HepG2 (cell line): ENCODE measurements around the gene AMOTL2. TPM values are rescaled to one million over a fixed set of nuclear protein-coding genes. Genes with fewer than 3 reads are reported as not detected.

Experiments used
- BCL6 ChIP-seq: IDR thresholded peaks from 2 replicates; pipeline ENCODE4 v1.6.1; 2016; ENCODE audit warnings: missing genetic modification reagents, missing compliant biosample characterization
- BORCS8-MEF2B ChIP-seq: sonication (generic); formaldehyde crosslinking; IDR thresholded peaks from 2 replicates; pipeline ENCODE4 v1.8.0; 2022; ENCODE audit warnings: mild to moderate bottlenecking, missing genetic modification reagents
- CEBPB ChIP-seq: IDR thresholded peaks from 2 replicates; pipeline ENCODE4 v1.6.1; 2011; ENCODE audit warnings: low read depth, low read length, improper control_type of control experiment, borderline replicate concordance
- FOXJ3 ChIP-seq: sonication (generic); formaldehyde crosslinking; IDR thresholded peaks from 2 replicates; pipeline ENCODE4 v1.4.0; 2020; ENCODE audit warnings: missing genetic modification reagents, mild to moderate bottlenecking, borderline replicate concordance
- FOXK1 ChIP-seq: sonication (generic); formaldehyde crosslinking; IDR thresholded peaks from 2 replicates; pipeline ENCODE4 v1.4.0; 2020; ENCODE audit warnings: low read depth, missing genetic modification reagents, borderline replicate concordance
- HIVEP1 ChIP-seq: sonication (generic); formaldehyde crosslinking; IDR thresholded peaks from 2 replicates; pipeline ENCODE4 v1.4.0; 2020; ENCODE audit warnings: mild to moderate bottlenecking, missing genetic modification reagents
- HMGA1 ChIP-seq: sonication (generic); formaldehyde crosslinking; conservative IDR thresholded peaks from 2 replicates; pipeline ENCODE4 v1.4.0; 2020; ENCODE audit warnings: missing genetic modification reagents
- HOXA7 ChIP-seq: sonication (generic); formaldehyde crosslinking; IDR thresholded peaks from 2 replicates; pipeline ENCODE4 v1.8.1; 2022; ENCODE audit warnings: mild to moderate bottlenecking, missing genetic modification reagents, moderate library complexity
- KDM2A ChIP-seq: sonication (generic); formaldehyde crosslinking; IDR thresholded peaks from 2 replicates; pipeline ENCODE4 v1.4.0; 2020; ENCODE audit warnings: low read depth, missing genetic modification reagents, borderline replicate concordance
- MAFF ChIP-seq: IDR thresholded peaks from 2 replicates; pipeline ENCODE4 v1.6.1; 2011; ENCODE audit warnings: low read depth, low read length, improper control_type of control experiment
- POLR2G ChIP-seq: fragments of 200-400 bp; formaldehyde crosslinking; IDR thresholded peaks from 2 replicates; pipeline ENCODE4 v1.6.1; 2018; ENCODE audit warnings: mild to moderate bottlenecking, low read depth, low read length, moderate library complexity
- REXO4 ChIP-seq: sonication (generic); formaldehyde crosslinking; IDR thresholded peaks from 2 replicates; pipeline ENCODE4 v1.8.0; 2022; ENCODE audit warnings: missing genetic modification reagents, mild to moderate bottlenecking, borderline replicate concordance
- TBX2 ChIP-seq: sonication (generic); formaldehyde crosslinking; IDR thresholded peaks from 2 replicates; pipeline ENCODE4 v1.5.0; 2020; ENCODE audit warnings: missing genetic modification reagents, mild to moderate bottlenecking, borderline replicate concordance
- ZBTB7A ChIP-seq: sonication (generic); formaldehyde crosslinking; IDR thresholded peaks from 2 replicates; pipeline ENCODE4 v1.8.0; 2022; ENCODE audit warnings: mild to moderate bottlenecking, missing genetic modification reagents
- ZKSCAN1 ChIP-seq: fragments of 150-350 bp; IDR thresholded peaks from 2 replicates; pipeline ENCODE4 v1.6.1; 2014; ENCODE audit warnings: low read length
- ZMYM4 ChIP-seq: sonication (generic); formaldehyde crosslinking; IDR thresholded peaks from 2 replicates; pipeline ENCODE4 v1.8.1; 2023; ENCODE audit warnings: mild to moderate bottlenecking, missing genetic modification reagents
- ZNF138 ChIP-seq: sonication (generic); formaldehyde crosslinking; IDR thresholded peaks from 2 replicates; pipeline ENCODE4 v1.5.0; 2020; ENCODE audit warnings: mild to moderate bottlenecking, low read depth, missing genetic modification reagents
- ZNF253 ChIP-seq: sonication (generic); formaldehyde crosslinking; IDR thresholded peaks from 2 replicates; pipeline ENCODE4 v1.8.0; 2022; ENCODE audit warnings: mild to moderate bottlenecking, missing genetic modification reagents, borderline replicate concordance
- ZNF280D ChIP-seq: sonication (generic); formaldehyde crosslinking; IDR thresholded peaks from 2 replicates; pipeline ENCODE4 v1.5.1; 2020; ENCODE audit warnings: mild to moderate bottlenecking, missing genetic modification reagents
- ZNF292 ChIP-seq: sonication (generic); formaldehyde crosslinking; IDR thresholded peaks from 2 replicates; pipeline ENCODE4 v1.8.1; 2022; ENCODE audit warnings: mild to moderate bottlenecking, low read depth, missing genetic modification reagents, borderline replicate concordance
- ZNF350 ChIP-seq: sonication (generic); formaldehyde crosslinking; IDR thresholded peaks from 2 replicates; pipeline ENCODE4 v1.4.0; 2020; ENCODE audit warnings: mild to moderate bottlenecking, low read depth, missing genetic modification reagents, borderline replicate concordance
- ZSCAN12 ChIP-seq: sonication (generic); formaldehyde crosslinking; IDR thresholded peaks from 2 replicates; pipeline ENCODE4 v1.9.0; 2021; ENCODE audit warnings: mild to moderate bottlenecking, missing genetic modification reagents
- polyA plus RNA-seq, 8 experiments: library from polyadenylated mRNA; depleted of rRNA in 3 of 8; stranded (reverse) in 7 of 8; unstranded in 1 of 8; fragments of >200 nt; fragmentation: Illumina TruSeq in 4 of 8; extraction: Trizol in 4 of 8; gene quantifications; 2 replicates each; pipeline versions ENCODE4 v1.2.1 to v1.2.3, GENCODE V29; 2011 to 2016; ENCODE audit warnings: low read depth in 4 of 8, missing spikeins in 1 of 8, mixed read lengths in 1 of 8; ENCODE audit not compliant: insufficient read depth in 1 of 8
- total RNA-seq, 5 experiments: library from RNA; depleted of rRNA; stranded (reverse); fragments of >200 nt; fragmentation: Illumina TruSeq; extraction: Trizol; gene quantifications; 2 replicates each; pipeline ENCODE4 v1.2.3, GENCODE V29; 2016; ENCODE audit warnings: low read depth in 1 of 5
- TF ChIP-seq, protein P1 (sequence below), 2 experiments: sonication (generic) in 1 of 2; formaldehyde crosslinking in 1 of 2; IDR thresholded peaks; 2 replicates each; pipeline versions ENCODE4 v1.4.0 to v1.6.1; 2018 to 2020; ENCODE audit warnings: missing genetic modification reagents in 2 of 2, borderline replicate concordance in 1 of 2, low read depth in 1 of 2, mild to moderate bottlenecking in 1 of 2, missing biosample characterization in 1 of 2
- TF ChIP-seq, protein P2 (sequence below): sonication (generic); formaldehyde crosslinking; IDR thresholded peaks from 2 replicates; pipeline ENCODE4 v1.5.1; 2020; ENCODE audit warnings: mild to moderate bottlenecking, moderate library complexity, missing genetic modification reagents

The AMOTL2 gene
- total and polyA plus RNA-seq, 2 of the 13 experiments (the other 11 are each of a cell fraction or from before 2014, with no cell fraction given), result 17.3 to 18.5 TPM

GRCh38 chr3:134308350-134308891 lies 65.8 kb downstream of the AMOTL2 start (continued):
- TF ChIP-seq ZKSCAN1 (peak; percentile 79), HIVEP1 (CRISPR knock-in tag) (no peak), POLR2G (no peak), ZBTB7A (CRISPR knock-in tag) (0 out of 2 replicates have a peak, but pooled peaks have one; percentile 59), ZNF350 (CRISPR knock-in tag) (no peak), BCL6 (CRISPR knock-in tag) (0 out of 2 replicates have a peak, but pooled peaks have one; percentile 29), REXO4 (CRISPR knock-in tag) (no peak), ZNF280D (CRISPR knock-in tag) (no peak), TBX2 (no peak), ZNF253 (CRISPR knock-in tag) (no peak), ZNF138 (CRISPR knock-in tag) (no peak), KDM2A (peak; percentile 56; the same call in 1 of the 2 replicates), MAFF (0 out of 2 replicates have a peak, but pooled peaks have one; percentile 1), ZNF292 (CRISPR knock-in tag) (0 out of 2 replicates have a peak, but pooled peaks have one; percentile 14), HMGA1 (CRISPR knock-in tag) (no peak), FOXK1 (peak; percentile 8; the same call in 1 of the 2 replicates), ZMYM4 (CRISPR knock-in tag) (peak; percentile 47; the same call in 1 of the 2 replicates), BORCS8-MEF2B (CRISPR knock-in tag) (no peak), CEBPB (0 out of 2 replicates have a peak, but pooled peaks have one; percentile 5), HOXA7 (CRISPR knock-in tag) (no peak), FOXJ3 (no peak), ZSCAN12 (CRISPR knock-in tag) (no peak)
- TF ChIP-seq, protein P1, sequence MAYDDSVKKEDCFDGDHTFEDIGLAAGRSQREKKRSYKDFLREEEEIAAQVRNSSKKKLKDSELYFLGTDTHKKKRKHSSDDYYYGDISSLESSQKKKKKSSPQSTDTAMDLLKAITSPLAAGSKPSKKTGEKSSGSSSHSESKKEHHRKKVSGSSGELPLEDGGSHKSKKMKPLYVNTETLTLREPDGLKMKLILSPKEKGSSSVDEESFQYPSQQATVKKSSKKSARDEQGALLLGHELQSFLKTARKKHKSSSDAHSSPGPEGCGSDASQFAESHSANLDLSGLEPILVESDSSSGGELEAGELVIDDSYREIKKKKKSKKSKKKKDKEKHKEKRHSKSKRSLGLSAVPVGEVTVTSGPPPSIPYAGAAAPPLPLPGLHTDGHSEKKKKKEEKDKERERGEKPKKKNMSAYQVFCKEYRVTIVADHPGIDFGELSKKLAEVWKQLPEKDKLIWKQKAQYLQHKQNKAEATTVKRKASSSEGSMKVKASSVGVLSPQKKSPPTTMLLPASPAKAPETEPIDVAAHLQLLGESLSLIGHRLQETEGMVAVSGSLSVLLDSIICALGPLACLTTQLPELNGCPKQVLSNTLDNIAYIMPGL (CRISPR knock-in tag; IDR thresholded peaks at IDR 0.05; ENCODE audit: borderline replicate concordance in 1 of 2, low read depth in 1 of 2), result peak; percentile 48 to 61; a peak in 3 of 4 replicates
- TF ChIP-seq, protein P2, sequence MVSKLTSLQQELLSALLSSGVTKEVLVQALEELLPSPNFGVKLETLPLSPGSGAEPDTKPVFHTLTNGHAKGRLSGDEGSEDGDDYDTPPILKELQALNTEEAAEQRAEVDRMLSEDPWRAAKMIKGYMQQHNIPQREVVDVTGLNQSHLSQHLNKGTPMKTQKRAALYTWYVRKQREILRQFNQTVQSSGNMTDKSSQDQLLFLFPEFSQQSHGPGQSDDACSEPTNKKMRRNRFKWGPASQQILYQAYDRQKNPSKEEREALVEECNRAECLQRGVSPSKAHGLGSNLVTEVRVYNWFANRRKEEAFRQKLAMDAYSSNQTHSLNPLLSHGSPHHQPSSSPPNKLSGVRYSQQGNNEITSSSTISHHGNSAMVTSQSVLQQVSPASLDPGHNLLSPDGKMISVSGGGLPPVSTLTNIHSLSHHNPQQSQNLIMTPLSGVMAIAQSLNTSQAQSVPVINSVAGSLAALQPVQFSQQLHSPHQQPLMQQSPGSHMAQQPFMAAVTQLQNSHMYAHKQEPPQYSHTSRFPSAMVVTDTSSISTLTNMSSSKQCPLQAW (CRISPR knock-in tag), result peak; percentile 64; the same call in 1 of the 2 replicates
